GM19324 (cell line): ENCODE measurements around the gene CARD14.
"Not testable (repeated sequence)": the region's sequence is repeated elsewhere in the genome, so short reads cannot be mapped to it uniquely, and the experiment has no call there.

Source experiments
- ATAC-seq: cut with Tn5 transposase; IDR thresholded peaks from one replicate; pipeline ENCODE4 v1.9.1; 2021; ENCODE audit warnings: mild to moderate bottlenecking, moderate library complexity; ENCODE audit not compliant: unreplicated experiment, low FRiP score

The CARD14 gene

GRCh38 chr17:80182845-80183223 is 13.0 kb downstream of the CARD14 start:
- ATAC-seq, result no peak

- no peak for ATAC-seq
These were observed 14.0 kb downstream of the CARD14 start for GRCh38 chr17:80183581-80184422.

DNA sequence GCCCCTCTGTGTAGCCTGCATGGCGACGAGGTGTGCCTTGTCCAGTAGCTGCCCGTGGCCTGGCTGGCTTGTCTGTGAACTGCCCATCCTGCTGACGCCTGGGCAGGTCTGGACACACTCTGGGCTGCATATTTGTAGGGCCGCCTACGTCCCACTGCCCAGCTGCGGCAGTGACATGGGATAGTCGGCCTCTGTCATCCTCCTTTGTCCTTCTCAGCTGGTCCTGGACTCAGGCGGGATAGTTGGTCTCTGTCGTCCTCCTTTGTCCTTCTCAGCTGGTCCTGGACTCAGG is 14.5 kb downstream of the CARD14 start:
- ATAC-seq, result no peak

- ATAC-seq, result no peak
These were observed 16.1 kb downstream of the CARD14 start for GRCh38 chr17:80185968-80186367.

GRCh38 chr17:80187090-80187489 is 17.3 kb downstream of the CARD14 start:
- ATAC-seq, result no peak

DNA sequence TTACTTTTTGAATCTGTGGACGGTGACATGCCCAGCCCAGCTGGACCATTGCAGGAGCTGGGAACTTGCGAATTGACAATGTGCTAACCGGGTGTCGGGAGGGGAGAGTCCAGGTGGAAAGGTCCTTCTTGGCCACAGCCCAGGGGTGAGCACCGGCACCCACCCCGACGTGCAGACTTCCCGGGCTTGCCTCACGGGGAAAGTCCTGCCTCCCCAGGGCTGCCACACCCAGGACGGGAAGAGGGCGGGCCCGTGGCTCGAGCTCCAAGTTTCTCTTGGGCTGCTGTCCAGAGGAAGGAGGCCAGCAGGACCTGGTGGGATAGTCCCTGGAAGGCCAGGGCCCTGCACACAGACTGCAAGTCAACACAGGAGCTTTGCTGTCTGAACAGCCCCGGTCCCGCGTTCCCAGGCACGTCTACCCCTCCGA is 17.7 kb downstream of the CARD14 start:
- ATAC-seq, result no peak

- no peak for ATAC-seq
These were observed 19.8 kb downstream of the CARD14 start for GRCh38 chr17:80189611-80190010.

GRCh38 chr17:80190716-80191115 is 20.9 kb downstream of the CARD14 start:
- ATAC-seq, result no peak

- ATAC-seq, result no peak
These were observed 21.4 kb downstream of the CARD14 start for GRCh38 chr17:80191192-80191591.

GRCh38 chr17:80191865-80192661 is 22.2 kb downstream of the CARD14 start:
- no peak for ATAC-seq

- ATAC-seq, result no peak
These were observed 25.3 kb downstream of the CARD14 start for GRCh38 chr17:80195141-80195540.

GRCh38 chr17:80195671-80196529 is 26.1 kb downstream of the CARD14 start:
- no peak for ATAC-seq

DNA sequence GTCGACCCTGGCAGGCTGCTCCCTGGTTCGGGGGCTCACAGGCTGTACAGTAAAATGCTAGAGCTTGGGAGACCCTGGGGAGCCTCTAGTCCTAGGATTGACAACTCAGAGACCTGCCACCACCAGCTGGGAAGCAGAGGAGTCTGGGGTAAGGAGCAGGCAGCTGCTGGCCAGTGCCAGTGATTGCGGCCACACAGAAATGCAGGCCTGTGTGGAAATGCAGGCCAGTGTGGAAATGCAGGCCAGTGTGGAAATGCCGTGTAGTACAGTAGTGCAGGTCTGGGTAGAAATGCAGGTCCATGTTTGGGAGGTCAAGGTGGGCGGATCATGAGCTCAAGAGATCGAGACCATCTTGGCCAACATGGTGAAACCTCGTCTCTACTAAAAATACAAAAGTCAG is 26.8 kb downstream of the CARD14 start:
- ATAC-seq, result no peak

DNA sequence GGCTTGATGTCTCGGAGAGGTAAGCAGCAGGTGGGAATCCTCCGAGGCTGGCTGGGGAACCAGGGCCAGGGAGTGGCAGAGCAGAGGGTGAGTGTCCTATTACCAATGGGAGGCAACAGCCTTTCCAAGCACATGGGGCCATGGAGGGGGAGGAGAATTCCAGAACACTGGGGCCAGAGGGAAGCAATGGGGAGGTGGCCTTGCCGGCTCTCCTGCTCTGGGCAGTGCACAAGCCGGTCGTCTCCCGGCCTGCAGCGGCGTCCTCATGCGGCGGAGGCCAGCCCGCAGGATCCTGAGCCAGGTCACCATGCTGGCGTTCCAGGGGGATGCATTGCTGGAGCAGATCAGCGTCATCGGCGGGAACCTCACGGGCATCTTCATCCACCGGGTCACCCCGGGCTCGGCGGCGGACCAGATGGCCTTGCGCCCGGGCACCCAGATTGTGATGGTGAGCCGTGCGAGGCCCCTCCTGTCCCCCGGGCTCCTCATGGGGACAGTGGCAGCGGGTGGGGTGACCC is 28.4 kb downstream of the CARD14 start:
- no peak for ATAC-seq

DNA sequence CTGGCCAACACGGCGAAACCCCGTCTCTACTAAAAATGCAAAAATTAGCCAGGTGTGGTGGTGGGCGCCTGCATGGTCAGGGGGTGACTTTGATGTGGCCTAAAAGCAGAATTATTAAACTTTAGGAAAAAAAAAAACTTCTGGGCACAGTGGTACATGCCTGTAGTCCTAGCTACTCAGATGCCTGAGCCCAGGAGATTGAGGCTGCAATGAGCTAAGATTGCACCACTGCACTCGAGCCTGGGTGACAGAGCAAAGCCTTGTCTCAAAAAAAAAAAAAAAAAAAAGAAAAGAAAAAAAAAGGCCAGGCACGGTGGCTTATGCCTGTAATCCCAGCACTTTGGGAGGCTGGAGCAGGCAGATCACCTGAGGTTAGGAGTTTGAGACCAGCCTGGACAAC is 29.5 kb downstream of the CARD14 start:
- ATAC-seq, result not testable (repeated sequence)

- ATAC-seq, result no peak
These were observed 31.6 kb downstream of the CARD14 start for GRCh38 chr17:80201446-80201845.

- ATAC-seq, result no peak
These were observed 32.4 kb downstream of the CARD14 start for GRCh38 chr17:80202197-80202596.

DNA sequence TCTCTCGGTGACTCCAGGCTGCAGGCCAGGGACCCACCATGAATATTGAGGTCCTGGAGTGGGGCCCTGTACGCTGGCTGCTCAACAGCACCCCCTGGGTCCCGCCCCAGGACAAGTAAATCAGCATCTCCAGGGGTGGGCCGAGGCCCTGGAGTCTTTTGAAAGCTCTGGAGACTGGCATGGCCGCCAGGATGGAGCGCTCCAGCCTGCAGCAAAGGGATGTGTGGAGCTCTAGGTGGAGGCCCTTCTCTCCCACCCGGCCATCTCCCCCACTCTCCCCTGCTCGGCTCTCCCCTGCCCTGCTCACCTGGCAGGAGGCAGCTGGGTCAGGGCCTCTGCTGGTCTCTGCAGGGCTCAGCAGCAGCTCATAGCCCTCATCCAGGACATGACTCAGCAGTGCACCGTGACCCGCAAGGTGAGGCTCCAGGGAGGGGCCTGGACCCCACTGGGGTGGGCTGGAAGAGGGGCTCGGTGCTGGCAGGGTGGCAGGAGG is 33.7 kb downstream of the CARD14 start:
- no peak for ATAC-seq

DNA sequence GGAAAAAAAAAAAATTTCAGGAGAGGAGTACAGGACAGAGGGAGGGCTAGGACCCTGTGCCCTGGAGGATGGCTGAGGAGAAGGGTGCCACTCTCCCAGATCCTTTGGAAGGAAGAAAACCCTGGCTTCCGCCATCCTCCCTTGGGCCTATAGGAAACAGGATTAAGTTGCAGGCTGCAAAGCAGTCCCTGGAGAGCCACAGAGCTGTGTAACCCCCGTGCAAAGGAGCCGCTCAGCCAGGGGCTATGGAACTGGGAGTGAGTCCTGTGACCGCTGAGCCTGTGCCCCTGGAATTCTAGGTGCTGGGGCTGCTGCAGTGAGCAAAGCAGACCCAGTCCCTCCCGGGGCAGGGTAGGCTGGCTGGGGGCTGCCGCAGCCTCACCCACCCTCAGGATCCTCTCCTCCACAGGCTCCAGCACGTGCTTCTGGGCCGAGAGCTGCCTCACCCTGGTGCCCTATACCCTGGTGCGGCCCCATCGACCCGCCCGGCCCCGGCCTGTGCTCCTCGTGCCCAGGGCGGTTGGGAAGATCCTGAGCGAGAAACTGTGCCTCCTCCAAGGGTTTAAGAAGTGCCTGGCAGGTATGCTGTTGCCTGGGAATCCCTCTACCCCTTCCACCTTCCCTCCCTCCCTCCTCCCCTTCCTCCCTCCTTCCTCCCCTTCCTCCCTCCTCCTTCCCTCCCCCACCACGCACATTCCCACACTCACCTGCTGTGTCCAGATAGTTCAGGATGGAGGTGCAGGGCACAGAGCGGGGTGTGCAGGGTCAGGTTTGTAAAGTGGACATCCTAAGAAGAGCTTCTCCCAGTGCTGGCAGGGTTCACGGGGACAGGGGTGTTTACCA is 35.0 kb downstream of the CARD14 start:
- ATAC-seq, result no peak

DNA sequence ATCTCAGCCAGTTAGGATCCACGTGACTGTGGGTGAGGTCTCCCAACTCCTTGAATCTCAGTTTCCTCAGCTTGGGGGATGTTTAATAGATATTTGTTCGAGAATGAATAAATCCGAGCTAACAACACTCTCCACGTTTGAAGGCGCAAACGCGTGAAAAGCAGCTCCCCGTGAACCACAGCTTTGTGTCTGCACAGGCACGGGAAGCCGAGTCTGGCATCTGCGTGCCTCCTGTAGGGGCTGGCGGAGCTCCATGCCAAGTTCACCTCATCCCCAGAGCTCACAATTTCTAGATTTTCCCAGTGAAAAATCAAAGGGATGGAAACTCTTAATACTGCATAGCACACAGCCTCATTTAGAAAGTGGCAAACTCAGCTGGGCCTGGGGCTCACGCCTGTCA is 36.0 kb downstream of the CARD14 start:
- no peak for ATAC-seq
